Astrocyte of the hippocampus (primary cell): Measurements from ENCODE around the gene GRIP1.

Experiments used
- DNase-seq: peaks from one replicate; pipeline ENCODE4 v3.0.0; 2011; ENCODE audit warnings: low read depth, low spot score

Gene GRIP1

DNA sequence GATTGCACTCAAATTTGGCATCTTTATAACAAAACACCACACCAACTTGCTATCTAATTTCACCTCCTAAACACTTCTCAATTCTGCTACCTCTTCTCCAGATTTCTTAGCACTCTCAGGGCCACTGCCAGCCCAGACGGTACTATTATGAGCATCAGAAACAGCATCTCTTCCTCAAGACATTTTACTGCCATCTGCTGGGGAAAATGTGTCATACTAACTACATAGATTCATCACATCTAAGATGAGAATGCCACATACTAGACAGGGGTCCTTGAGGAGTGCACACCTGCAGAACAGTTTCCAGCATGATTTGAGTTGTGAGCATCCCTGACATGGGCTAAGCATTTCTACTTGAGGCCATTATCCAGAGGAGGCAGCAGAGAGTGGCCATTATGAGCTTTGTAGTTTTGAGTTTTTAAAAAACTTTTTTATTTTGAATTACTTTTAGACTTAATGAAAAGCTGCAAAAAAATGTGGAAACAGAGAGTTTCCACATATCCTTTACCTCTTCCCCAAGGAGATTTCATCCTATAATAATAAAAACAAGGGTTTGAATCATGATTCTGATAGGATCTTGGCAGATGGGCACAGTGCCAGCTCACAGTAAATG lies 15.1 kb upstream of the GRIP1 start:
- peak; percentile 86 for DNase-seq

DNA sequence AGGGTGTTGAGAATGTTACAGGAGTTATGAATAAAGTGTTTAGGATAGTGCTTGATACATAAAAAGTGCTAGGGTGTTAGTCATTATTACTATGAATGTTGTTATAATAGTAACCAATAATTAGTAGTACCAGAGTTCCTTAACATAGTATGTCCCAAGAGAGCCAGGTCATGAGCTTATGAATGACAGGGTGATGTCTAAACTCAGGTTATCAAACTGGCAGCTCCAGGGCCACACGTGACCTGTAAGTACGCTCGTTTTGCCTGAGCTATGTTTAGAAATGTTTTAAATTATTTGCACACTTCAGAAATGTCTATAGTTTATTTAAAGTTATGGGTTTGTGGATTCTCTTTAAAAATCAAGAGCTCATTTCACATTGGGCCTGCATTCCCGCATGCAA lies 14.1 kb upstream of the GRIP1 start:
- no peak for DNase-seq

DNA sequence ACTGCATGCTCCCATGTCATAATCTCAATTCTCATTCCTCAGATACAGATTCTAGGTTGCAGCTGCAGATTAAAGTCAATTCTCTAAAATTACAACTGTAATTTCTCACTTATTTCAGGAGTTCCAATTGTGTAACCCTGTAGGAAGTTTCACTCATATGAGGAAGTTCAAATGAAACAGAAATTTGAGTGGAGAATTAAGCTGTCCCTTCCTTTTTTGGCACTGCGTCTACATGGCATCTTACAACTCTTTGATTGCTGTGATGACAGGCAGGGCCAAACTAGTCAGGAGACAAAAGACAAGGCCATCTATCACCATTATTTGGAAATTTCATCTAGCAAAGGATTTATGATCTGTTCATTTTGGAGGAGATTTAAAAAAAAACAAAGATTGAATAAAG lies 13.3 kb upstream of the GRIP1 start:
- DNase-seq: no peak

DNA sequence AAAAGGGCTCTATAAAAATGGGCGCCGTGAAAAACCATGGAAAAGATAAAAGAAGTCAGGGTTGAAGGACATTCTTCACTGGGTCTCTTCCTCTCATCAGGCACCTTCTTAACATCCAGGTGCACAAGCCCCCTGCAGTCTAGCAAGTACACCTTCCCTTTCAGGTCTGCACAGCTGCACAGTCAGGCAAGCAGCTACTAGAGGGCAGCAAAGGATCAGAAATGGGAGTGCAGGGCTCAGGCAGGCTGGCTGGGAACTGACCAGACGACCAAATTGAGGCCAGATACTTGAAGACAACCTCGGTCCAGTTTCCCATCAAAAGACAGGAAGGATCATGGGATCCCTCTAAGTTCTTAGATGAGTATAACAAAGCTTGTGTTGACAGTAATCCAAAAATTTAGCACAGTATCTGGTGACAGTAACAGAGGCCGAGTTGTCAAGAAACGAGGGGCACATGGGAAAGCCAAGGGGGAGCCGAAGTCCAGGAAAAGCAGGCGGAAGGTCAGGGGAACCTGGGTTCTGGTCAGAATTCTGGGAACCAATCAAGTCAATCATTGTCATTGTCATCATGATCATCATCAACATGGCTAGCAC lies 10.1 kb upstream of the GRIP1 start:
- DNase-seq: peak; percentile 57

DNA sequence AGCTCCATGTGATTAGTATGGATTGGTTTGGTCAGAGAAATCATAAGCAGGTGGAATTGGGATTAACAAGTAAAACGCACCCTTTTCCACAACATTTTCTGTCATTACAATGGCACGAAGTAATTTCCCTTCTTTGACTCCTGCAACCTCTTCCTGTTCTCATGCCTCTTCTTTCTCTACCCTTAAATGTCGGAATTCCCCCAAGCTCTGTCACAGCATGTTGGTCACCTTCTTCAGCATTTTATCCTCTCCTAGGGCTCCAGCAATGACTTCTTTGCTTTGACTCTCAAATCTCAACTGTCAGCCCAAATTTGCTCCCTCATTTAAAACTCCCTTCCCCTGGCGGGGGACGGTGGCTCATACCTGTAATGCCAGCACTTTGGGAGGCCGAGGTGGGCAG lies 5.3 kb upstream of the GRIP1 start:
- no peak for DNase-seq

DNA sequence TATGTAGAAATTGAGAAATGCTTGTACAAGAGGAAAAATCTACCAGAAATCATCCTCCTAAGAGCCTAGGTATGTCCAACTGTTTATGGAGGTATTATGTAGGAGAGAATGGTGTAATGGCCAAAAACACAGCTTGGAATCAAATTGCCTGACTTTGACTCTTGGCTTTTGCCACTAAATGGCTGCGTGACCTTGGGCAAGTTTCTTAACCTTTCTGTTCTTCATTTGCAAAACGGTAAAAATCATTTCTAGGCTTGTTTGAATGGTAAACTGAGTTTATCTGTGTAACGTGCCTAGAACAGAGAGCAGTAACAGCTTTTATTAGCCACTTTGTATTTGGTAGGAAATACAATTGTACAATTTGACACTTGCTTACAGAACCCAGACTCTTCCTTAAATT lies 4.9 kb upstream of the GRIP1 start:
- no peak for DNase-seq

DNA sequence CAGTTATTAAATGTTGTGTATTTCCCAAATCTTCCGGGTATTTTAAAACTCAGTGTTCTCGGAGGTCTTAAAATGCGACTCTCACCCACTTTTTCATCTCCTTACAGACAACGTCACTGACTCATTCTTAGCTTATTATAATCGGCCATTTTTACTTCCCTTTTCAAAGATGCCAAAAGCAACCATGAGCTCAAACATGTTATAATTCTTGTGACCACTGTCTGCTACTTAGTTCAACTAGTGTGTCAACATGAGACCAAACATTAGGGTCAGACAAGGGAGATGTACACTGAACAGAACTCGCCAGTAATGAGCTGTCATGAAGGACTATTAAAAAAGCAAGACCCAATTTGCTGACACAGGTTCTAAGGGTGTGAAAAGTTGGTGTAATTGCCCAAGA lies 4.2 kb upstream of the GRIP1 start:
- no peak for DNase-seq

DNA sequence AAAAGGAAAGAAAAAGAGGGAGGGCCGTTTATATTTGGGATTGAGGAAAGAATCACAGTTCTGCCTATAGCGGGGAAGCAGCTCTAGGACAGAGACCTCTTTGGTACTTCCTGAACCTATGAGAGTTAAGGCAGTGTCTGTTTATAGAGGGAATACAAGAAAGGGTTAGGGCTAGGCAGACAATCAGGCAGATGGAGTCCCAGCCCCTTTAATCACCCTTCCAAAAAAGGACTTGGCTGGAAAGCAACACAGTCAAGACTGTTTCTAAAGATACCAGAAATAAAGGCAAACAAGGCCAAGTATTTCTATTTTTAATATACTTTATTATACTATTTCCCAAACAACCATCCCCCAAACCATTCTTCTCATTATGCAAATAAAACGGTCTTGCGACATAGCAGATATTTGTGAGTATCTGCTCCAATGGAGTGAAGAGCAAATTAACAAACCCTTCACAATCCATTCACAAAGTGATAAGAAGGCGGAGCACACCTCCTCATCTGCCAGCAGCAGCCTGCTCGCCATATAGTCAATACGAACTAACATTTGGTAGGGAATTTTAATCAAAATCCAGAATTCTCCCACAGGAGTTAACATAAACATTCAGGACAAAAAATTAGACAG lies 697 bp upstream of the GRIP1 start:
- DNase-seq: no peak

DNA sequence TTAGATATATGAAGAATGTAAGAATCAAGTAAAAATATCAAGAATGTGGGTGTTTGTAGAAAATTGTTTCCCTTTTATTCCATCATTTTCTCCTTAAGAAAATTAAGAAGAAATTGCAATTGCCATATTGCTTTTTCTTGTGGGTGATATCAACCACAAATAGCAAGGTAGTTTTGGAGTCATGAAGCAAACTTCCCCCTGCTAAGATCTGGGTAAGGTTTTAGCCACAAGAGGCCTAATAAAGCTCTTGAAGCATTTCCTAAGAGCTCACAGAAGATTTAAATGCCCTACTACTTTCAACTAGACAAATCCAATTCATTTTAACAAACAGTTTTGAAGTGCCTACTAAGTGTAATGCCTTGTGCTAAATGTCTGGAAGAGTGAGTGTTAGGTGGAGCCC lies 2.6 kb downstream of the GRIP1 start:
- no peak for DNase-seq

DNA sequence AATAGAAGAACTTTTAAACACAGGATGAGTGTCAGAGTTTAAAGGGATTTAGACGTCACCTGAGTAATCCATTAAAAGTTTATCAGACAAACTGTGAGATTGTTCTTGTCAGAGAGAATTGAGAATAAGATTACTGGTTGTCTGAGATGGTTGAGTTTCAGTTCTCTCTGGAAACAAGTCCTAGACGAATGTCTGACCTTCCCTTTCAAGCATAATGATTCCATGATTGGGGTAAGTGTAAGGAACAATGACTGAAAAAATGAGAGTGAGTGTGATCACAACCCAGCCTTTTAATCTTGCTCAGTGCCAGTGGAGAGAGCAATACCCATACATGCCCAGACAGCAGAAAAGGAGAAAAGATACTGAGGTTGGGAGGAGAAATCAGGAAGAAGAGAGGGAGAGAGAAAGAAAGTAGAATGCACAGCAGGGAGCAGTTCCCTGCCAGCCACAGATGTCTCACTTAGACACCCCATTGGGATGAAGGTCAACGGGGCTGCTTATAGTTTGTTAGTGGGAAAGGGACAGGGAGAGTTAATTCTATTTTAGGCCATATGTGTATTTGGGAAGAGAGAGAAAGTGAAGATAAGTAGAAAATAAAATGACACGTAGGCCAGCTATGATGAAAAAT lies 4.3 kb downstream of the GRIP1 start:
- no peak for DNase-seq

DNA sequence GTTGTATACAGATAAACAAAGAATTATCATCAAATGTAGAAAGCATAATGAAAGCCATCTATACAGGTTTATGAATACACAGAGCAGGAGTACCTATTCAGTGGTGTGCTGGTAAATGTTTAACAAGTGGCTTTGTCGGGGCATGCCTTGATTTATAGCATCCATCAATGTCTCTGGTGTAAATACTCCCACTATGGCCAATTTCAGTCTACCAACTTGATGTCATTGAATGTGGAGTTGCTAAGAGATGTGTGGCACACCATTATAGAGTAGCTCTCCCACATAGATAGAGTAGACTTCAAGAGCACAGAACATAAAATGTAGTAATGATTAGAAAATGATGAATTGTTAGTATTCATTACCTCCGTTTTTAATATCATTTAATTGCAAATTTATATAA lies 9.3 kb downstream of the GRIP1 start:
- no peak for DNase-seq

DNA sequence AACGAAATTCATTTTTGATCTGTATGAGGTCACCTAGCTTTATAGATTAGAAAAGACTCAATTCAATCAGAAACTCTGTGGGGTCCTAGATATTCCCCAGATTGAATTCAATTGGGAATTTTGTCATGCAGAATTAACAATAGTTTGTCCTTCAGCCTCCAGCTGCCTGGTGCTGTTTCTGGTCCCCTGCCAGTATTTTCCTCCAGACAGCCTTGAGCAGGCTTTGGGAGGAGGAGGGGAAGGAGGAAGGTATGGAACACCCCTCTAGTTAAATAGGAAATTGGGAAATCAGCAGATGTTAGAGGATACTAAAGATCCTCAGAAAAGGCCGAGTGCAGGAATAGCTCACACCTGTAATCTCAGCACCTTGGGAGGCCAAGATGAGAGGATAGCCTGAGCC lies 10.6 kb downstream of the GRIP1 start:
- DNase-seq: peak; percentile 67

DNA sequence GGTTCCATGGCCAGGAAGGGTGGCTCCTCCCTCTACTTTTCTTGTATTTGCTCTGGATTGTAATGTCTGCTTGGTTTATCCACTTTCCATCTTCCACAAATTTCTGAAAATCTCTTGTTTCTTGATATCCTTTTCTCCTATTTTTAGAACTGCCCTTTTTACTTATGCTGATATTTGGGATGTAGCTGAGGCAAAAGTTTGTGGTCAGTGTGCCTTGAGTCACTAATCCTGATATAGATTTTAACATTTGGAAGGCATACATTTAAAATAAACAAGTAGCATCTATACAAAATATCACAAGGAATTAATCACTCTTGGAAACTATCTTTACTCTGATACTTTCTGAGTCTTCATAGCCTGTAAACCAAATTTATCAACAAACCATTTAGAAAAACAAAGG lies 11.0 kb downstream of the GRIP1 start:
- DNase-seq: no peak

DNA sequence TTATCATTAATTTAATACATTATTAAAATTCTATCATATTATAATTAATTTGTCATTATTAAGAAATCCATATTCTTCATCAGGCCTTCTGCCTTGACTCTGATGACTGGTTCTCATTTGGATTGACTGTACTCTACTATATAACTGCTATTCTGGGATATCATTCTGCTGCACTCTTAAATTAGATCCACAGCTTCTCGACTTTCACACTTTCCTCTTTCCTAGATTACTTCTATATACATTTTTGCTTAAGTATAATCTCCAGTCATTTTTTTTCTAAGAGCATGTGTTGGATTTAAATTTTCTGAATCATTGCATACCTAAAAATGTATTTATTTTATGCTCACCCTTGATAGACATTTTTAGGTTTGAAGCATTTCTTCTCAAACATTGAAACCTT lies 12.4 kb downstream of the GRIP1 start:
- DNase-seq: no peak

DNA sequence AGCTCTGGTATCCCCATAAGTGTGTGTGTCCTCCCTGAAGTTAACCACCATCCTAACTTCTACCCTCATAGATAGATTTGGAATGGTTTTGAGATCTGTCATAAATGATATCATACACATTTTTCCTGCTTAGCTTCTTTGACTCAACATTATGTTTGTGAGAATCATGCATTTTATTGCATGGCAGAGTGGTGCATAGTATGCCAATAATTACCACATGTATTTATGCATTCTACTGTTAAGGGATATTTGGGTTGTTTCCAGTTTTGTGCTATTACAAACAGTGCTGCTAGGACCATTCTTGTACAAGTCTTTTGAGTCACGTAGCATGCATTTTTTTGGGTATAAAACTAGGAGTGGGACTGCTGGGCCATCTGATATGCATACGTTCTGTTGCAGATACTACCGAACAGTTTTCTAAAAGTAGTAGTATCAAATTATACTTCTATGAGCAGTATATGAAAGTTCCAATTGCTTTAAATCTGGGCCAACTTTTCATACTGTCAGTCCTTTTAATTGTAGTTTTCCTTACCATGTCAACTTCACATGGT lies 13.4 kb downstream of the GRIP1 start:
- DNase-seq: no peak

DNA sequence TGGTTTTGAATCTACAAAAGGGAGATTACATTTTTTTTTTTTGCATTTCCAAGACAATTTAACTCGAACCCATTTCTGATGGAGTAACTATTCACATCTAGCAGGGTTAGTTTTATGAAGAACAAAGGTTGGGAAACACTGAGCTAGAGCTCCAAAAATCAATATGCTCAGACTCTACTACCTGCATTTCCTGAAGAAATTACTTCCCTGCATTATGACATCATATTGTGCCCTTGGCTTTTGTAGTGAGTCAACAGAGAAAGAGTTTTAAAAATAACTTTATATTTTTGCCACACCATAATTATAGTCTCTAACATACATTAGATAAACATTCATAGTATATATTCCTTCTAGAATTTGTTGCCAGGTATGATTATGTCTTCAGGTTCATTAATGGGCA lies 14.8 kb downstream of the GRIP1 start:
- no peak for DNase-seq

DNA sequence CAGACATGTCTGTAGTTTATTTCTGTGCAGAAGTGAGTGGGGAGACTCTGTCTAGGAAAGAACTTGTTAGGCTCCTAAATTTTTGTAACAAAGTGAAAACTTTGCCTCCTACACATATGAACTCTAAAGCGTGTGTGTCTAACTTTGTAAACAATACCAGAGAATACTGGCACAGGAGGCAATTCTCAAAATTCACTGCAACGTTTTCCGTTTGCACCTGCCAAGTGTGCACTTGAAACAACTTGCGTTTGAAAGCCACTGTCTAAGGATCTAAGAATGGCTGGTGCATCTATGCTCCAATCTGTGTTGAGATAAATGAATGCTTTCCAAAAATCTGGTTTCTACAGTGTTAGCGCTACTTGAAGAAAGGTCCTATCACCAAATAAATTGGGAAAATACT lies 15.3 kb downstream of the GRIP1 start:
- no peak for DNase-seq

DNA sequence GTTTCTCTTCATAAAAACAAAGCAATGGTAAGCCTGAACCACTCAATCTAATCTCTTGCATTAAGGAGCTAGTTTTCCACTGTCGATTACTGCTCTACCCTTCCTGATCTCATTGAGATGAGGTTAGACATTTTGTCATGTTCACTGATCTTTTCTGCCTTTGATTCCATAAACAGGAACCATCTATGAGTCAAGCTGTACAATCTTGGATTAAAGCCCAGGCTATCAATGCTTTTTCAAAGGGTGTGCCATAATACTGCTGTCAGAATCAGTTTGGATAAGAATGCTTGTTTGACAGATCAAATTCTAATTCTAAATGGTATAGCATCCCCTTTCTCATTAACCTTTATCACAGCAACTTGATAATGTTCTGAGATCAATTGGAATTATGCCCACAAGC lies 16.1 kb downstream of the GRIP1 start:
- DNase-seq: peak; percentile 66

DNA sequence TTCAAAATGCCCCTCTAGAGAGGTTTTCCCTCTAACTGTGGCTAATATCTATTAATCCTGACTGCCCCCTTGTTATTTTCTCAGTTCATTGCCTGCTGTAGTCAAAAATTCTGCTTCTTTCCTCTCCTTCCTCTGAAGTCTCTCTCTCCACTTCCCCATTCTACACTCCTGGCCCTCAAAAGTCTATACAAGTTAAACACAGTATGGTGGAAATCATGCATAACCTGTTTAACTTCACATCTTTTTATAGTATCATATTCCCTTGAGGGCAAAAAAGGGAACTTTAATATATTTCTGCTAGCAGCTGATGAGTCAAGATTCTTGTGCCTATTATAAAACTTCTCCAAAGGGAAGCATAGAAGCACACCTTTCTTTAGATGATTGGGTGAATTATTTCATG lies 16.7 kb downstream of the GRIP1 start:
- no peak for DNase-seq

DNA sequence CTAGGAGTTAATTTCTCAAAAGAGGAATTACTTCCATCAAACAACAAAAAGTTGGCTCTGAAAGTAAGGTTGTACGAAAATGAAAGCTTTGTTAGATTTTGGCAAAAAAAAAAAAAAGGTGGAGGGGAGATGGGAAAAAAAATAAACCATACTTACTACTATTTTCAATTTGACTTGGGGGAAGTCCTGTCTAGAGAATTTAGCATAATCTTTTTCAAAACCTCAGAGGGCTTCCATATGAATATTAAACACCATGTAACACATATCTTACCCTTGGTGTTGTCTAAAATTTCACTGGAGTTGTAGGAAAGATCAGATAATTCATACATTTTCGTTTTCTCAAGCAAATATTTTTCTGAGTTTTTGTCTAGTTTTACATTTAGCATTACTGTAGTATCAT lies 17.5 kb downstream of the GRIP1 start:
- no peak for DNase-seq

DNA sequence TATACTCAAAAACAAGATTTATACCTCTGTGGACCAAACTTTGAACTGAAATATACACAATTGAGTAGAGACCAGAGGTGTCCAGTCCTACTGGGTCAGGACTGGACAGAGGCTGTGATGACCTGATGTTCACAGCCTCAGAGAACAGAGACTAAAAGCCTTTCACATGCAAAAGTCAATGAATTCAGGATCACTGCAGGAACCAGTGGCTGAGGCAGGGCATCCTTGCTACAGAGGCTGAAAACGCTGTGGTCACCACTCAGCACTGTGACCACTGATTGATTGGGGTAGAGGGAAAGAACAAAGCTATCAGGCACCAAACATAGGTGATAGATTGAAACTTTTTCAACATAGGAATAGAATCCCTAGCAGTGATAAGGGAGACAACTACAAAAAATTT lies 25.1 kb downstream of the GRIP1 start:
- no peak for DNase-seq

DNA sequence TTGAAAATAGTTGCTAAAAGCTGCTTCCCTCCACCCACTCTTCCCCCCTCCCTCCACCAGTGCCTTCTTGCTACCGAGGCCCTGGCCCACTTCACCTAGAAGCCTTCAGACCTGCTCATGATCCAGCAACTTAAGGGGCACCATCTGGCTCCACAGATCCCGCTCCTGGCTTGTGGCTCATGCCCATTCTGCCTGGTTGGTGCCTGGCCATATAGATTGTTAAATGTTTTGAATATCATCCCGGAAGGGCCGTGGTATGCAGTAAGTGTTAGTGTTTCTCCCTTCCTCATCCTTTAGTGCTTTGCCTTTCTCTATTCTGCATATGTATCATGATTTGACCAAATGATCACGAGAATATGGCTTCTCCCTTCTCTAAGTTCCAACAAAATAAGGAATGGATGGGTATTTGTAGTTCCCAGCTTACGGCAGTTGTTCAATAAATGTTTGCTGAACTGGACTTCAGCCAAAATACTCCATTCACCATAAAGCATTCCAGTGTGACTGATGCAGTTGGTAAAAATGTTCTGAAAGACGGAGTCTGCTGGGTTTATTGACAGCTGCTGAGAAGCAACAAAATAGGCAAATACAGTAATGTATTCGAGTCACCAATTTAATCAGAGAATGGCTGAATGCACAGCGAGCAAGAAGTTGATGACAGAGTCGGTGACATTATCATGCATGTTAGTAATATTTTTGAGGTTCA lies 30.7 kb downstream of the GRIP1 start:
- DNase-seq: peak; percentile 75
